CD4-positive, alpha-beta T cell treated with Interleukin-17A for 4 hours (primary cell): Measurements from ENCODE around the gene TRIM63.

Source experiments
- DNase-seq: peaks from one replicate; pipeline ENCODE4 v3.0.0-alpha.2; 2020; ENCODE audit warnings: mixed read lengths

The TRIM63 gene

DNA sequence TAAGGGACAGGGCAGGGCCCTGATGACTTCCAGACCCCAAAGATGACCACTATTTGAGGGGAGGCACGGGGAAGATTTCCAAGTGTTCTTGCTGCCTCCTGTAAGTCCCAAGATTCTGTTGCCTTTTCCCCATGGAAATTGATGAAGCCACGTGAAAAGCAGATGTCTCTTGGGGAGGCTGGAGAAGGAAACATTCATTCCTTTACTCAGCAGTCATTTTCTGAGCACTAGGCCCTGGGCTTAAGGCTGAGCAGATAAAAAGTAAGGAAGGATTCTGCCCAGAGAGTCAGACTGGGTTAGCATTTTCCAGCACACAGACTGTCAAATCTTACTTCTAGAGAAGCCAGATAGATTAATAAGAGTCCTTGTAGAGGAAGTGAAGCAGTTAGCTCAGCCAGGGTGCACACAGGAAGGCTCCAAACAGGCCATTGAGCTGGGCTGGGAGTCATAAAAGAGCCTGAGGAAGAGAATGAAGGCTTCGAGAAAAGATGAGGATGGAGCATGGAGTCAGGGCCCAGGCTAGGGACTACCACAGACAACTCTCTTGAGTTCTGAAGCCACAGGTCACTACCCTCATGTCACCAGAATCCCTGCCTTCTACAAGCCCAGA, 35.7 kb downstream of the TRIM63 start:
- DNase-seq = no peak

DNA sequence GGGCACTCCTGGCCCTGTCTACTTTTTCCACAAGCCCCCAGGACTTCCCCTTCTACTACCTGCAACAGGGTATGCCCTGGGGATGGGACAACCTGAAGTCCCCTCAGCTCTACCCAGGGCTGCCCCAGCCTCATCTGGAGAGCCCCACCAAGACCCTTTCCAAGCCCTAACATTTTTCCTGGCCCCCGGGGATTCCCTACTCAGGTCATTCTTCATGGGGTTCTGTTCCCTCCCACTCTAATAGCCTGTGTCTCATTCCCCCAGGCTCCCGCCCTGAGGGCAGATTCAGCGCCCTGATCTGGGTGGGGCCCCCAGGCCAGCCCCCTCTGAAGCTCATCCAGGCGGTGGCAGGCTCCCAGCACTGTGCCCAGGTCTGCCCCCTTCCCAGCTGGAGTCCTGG, 36.2 kb downstream of the TRIM63 start:
- no peak for DNase-seq

- no peak for DNase-seq
These were observed 37.5 kb downstream of the TRIM63 start for GRCh38 chr1:26029864-26030481.

- DNase-seq = no peak
These were observed 38.2 kb downstream of the TRIM63 start for GRCh38 chr1:26029054-26029863.

DNA sequence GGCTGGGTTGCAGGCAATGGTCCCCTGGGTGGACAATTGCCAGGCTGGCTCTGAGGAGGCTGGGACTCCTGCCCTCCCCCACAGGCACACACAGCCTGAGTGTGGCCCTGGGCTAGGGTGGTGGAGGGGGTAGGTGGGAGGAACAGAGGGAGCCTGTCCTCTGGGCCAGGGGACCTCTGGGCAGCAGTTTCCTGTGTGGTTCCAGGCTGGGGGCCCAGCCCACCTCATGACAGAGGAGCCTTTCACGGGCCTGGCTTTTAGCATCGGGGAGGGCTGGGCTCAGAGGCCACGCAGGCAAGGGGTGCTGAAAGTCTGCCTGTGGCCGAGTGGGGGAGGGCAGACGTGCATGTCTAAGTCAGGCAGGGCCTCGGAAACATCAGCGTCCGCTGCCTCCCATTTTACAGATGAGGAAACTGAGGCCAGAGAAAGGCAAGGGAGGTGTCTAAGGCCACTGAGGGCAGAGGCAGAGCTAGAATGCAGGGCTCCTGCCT, 38.9 kb downstream of the TRIM63 start:
- no peak for DNase-seq

- no peak for DNase-seq
These were observed 39.5 kb downstream of the TRIM63 start for GRCh38 chr1:26027716-26028489.

- no peak for DNase-seq
These were observed 41.9 kb downstream of the TRIM63 start for GRCh38 chr1:26025517-26025916.

GRCh38 chr1:26025060-26025459, 42.4 kb downstream of the TRIM63 start:
- DNase-seq = no peak

- no peak for DNase-seq
These were observed 43.6 kb downstream of the TRIM63 start for GRCh38 chr1:26023826-26024225.

- no peak for DNase-seq
These were observed 44.4 kb downstream of the TRIM63 start for GRCh38 chr1:26023009-26023408.

DNA sequence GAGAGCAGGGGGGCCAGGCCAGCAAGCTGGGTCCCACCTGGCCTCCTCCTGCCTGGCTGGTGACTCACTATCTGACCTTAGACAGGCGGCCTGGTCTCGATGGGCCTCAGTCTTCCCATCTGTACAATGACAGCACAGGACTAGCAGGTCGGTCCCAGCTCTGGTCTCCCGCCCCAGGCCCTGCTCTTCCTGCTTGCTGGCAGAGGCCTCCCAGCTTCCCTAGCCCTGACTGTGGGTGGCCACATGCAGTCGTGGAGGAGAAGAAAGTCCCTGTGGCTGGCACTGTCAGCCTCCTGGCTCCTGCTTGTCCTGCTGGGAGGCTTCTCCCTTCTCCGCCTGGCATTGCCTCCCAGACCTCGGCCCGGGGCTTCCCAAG, 45.0 kb downstream of the TRIM63 start:
- DNase-seq = no peak

DNA sequence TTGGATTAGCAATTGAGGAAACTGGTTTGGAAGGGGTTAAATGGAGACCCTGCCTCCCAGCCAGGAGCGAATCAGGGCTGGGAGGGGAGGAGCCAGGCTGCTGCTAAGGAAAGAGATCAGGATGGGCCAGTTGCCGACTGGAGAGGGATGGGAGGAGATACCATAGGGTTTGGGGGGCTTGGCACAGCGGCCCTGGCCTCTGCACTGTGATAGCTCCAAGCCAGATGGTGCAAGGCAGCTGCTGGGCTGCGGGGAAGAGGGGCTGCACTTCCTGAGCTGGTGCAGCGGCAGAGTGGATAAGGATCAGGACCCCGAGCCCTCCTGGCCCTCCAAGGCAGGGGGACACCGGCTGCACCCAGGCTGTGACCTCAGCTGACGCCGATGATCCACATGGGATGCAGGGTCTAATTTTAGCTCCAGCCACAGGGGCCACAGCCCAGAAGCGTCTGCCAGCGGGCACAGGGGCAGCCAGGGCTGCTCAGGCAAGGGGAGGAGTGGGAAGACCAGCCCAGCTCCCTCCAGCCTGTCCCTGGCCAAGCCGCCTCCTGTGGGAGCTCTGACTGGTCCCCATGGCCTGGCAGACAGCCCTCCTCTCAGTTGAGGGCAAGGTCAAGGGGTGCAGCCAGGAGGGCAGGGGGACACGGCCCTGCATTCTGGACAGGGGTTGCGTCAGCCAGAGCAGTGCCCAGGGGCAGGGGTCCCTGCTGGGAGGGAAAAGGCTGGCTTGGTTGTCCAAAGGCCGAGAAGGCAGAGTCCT, 45.6 kb downstream of the TRIM63 start, which contains the start of gene EXTL1:
Gene EXTL1, plus strand, starts transcription at position 129 of the 757 bp plus-strand sequence. CDS start 872 bp downstream, outside the sequence.
- DNase-seq = no peak

- no peak for DNase-seq
These were observed 46.3 kb downstream of the TRIM63 start for GRCh38 chr1:26020941-26021646.

- DNase-seq = no peak
These were observed 47.1 kb downstream of the TRIM63 start for GRCh38 chr1:26020330-26020768.

DNA sequence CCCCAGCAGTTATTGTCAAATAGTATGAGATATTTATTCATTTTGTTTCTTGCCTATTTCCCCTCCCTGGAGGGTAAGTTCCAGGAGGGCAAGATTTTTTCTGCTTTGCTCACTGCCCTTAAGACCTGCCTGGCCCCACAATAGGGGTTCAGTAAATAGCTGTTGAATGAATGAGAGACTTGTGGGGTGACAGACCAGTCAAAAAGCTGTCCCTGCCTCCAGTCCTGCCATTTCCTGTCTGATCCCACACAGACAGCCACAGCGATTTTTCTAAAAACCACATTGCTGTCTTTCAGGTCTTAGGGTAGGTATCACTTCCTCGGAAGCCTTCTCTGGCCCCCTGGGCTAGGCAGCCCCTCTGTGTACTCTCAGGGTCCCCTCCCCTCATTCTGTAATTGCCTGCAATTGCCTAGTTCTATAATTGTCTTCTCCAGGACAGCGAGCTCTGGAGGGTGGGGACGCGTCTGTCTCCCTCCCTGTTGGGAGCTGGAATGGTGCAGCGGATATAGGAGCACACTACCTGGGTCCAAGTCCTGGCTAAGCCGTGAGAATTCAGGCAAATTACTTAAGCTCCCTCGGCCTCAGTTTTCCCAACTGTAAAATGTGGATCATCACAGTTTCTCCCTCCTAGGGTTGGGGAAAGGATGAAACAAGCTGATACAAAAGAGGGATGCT, 47.7 kb downstream of the TRIM63 start:
- no peak for DNase-seq

GRCh38 chr1:26017606-26018005, 49.8 kb downstream of the TRIM63 start:
- DNase-seq = no peak

DNA sequence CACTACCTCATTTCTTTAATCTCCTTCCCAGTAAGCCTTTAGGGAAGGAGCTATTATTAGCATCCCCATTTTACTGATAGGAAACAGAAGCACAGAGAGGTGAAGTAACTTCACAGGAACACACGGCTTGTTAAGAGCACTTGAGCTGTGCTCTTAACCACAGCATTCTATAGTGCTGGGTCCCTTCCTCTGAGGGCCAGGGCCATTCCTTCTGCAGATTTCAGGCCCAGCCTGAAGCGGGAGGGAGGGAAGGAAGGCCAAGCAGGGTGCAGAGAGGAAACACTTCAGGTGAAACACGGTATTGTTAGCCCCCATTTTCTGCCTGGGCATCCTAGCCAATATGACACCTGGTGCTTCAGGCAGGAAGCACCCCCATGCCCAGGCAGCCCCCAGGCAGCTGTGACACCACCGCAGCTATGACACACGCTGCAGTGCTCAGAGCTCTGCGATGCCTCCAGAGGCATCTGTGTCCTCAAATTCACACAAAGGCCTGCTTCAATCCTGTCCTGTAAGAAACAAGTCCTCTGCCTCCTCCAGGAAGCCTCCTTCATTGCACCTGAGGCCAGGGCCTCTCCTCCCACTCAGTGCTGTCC, 50.4 kb downstream of the TRIM63 start:
- peak; percentile 23 for DNase-seq

DNA sequence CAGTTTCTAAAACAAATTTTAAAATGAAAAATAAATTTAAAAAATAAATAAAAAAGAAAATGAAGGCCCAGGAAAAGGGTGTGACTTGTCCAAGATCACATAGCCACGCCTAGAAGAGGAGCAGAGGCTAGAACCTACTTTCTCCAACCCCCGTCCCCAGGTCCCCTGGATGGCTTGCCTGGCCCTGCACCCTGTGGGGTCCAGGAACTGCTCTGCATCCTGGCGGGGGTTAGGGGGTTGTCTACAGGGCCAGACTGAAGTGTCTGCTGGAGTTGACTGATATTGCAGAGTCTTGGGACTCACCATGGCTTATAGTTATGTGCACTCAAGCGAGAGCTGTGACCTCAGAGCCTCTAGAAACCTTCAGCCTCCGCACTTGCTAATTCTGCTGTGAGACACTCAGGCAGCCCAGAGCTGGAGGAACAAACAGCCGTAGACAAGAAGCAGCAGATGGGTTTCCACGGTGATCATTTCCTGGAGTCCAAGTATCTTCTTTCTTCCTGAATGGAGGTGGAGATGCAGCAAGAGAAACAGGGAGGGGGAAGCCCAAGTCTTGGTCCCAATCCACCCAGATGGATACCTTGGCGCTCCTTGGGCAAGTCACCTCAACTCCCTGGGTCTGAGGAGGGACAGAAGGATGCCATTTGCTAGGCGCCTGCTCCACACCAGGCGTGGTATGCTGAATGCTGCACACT, 51.0 kb downstream of the TRIM63 start:
- DNase-seq = no peak

- DNase-seq = no peak
These were observed 52.1 kb downstream of the TRIM63 start for GRCh38 chr1:26015358-26015757.

GRCh38 chr1:26014179-26014578, 53.3 kb downstream of the TRIM63 start:
- DNase-seq = no peak
